Measurements from ENCODE around the gene SYNE1.
"Not testable (repeated sequence)": the region's sequence is repeated elsewhere in the genome, so short reads cannot be mapped to it uniquely, and the experiment has no call there.

The SYNE1 gene

GRCh38 chr6:152356662-152357061 is 280.5 kb downstream of the SYNE1 start:
- no peak for DNase-seq

DNA sequence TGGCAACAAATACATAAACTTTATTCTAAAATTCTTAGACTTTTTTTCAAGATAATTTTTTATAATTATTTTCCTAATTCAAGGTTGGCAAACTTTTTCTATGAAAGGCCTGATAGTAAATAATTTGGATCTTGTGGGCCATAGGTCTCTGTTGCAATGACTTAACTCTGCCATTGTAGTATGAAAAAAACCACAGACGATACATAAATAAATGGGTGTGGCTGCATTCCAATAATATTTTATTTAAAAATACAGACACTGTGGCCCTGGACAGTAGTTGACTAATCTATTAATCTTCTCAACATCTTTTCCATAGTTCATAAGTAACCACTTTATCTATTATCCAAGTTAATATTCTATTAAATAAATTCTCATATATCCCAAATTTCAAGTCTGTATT is 281.1 kb downstream of the SYNE1 start:
- no peak for DNase-seq

GRCh38 chr6:152355166-152355565 is 282.0 kb downstream of the SYNE1 start:
- no peak for DNase-seq

DNA sequence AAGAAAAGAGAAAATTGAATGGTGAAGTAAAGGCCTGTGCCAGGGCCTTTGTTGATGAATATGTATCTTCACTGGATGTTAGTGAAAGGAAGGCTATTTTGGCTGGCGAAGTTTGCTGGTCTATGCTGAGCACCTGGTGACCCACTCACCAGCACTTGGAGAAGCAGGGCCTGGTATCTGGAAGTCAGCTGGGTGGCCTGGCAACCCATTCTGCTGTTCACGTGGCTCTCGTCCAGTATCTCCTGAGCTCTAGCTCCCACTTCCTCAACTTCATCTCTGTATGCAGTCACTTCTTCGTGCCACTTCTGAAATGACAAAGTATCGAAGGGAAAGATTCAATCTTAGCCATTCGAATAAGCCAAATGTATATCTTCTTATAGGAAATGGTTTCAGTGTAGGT is 283.7 kb downstream of the SYNE1 start:
- DNase-seq = no peak

- no peak for DNase-seq
Observed at GRCh38 chr6:152351742-152352141, 285.4 kb downstream of the SYNE1 start.

DNA sequence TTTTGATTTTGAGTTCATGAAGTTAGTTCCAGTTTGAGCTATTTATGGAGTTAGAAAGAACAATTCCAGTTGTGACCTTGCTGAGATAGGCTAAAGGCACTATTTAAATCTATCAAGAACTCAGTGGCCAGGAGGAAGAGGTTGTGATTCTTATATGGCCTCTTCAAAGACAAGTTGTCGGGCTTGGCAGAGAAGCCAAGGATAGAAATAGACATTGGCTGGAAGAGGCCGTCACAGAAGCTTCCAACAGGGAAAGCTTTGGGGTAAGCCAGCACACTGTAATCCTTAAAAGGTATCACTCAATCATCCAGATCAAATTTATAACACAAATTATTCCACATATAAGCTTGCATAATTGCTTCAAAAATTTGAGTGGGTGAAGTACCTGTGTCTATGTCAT is 286.1 kb downstream of the SYNE1 start:
- DNase-seq = no peak

- DNase-seq = no peak
Observed at GRCh38 chr6:152348116-152348515, 289.0 kb downstream of the SYNE1 start.

DNA sequence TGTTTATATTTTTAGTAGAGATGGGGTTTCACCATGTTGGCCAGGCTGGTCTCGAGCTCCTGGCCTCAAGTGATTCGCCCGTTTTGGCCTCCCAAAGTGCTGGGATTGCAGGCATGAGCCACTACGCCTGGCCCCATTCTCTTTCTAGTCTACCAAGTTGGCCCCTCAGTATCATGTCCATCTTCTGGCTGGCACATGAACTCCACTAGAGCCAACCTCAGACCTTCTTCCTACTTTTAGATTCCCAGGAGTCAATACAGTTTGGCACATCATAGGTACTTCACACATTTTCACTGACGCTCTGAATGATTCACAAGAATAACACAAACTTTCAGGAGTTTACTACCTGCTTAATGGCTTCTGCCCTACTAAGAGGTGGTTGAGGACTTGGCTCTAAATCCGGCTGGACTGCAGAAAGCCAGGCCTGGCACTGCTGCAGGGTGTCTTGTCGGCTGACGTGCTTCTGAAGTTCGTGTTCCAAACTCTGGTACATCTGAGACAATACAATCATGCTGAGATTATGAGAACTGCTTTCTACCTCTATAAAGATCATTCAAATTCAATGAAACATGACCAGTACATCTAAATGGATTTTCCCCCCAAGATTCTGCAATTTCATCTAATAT is 293.3 kb downstream of the SYNE1 start:
- DNase-seq = no peak

GRCh38 chr6:152341596-152341995 is 295.6 kb downstream of the SYNE1 start:
- DNase-seq = no peak

DNA sequence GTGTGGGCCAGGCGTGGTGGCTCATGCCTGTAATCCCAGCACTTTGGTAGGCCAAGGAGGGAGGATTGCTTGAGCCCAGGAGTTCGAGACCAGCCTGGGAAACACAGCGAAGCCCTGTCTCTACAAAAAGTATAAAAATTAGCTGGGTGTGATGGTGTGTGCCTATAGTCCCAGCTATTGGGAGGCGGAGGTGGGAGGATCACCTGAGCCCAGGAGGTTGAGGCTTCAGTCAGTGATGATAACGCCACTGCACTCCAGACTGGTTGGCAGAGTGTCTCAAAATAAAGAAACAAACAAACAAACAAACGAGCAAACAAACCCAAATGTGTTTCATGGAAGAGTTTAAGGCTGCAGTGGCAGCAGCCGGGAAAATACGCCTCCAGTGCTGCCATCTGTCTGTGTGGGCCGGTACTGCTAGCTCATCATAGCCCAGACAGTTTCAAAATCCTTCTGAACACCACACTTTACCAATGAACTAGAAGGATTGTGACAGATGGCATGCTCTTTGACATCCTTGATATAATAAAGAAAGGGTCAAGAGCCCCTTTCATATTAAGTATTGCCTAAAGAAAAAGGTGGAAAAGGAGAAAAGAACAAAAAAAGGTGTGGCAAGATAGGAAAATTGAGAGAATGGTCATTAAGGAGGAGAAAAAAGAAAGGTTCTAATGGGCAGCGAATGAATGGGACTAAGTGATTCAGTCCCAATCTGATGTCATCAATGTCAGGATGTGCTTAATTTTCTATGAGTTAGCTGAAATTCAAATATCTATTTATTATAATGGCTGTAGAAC is 298.6 kb downstream of the SYNE1 start:
- no peak for DNase-seq

- DNase-seq = no peak
Observed at GRCh38 chr6:152334555-152334954, 302.6 kb downstream of the SYNE1 start.

DNA sequence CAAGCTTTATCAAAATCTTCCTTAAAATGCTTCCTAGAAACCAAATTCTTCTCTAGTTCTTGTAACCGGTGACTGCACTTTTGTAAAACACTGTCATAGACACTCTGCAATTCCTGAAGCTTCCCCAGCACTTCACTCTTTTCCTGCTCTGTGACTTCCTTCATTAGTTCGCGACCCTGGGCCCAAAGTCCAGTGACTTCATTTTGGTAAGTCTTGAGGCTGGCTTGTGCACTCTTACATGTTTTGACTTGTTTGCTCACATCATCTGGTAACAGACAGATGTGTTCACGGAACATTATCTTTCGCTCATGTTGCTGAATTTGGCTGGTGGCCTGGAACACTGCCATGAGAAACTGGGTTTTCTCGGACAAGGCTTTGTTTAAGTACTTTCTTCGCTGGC is 306.2 kb downstream of the SYNE1 start:
- DNase-seq = no peak

- DNase-seq = no peak
Observed at GRCh38 chr6:152329638-152330448, 307.3 kb downstream of the SYNE1 start.

DNA sequence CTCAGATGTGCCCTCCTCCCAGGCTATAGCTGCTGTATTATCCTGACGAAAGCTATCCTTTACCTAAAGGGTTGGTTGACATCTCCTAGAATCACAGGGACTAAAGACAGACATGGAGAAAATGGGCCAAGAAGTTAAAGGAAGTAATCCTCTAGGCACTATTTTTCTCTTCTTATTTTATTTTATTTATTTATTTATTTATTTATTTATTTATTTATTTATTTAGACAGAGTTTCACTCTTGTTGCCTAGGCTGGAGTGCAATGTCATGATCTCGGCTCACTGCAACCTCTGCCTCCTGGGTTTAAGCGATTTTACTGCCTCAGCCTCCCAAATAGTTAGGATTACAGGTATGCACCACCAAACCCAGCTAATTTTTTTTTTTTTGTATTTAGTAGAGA is 309.0 kb downstream of the SYNE1 start:
- DNase-seq = not testable (repeated sequence)

- no peak for DNase-seq
Observed at GRCh38 chr6:152323376-152323775, 313.8 kb downstream of the SYNE1 start.

DNA sequence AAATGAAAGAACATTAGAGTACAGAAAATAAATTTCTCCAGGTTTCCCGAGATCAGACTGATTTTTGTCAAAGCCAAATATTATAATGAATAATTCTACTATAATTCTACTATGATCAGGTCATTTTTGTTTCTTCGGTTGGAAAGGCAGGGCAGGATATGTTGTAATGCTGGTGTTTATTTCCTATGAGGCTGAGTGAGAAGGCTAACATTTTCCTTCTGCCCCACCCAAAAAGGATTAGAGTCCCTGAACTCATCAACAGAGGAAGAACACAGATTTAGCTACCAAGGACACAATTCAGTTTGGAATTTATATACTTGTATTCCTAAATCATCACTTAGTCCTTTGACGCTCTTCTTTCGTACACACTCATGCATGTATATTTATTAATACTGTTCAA is 318.9 kb downstream of the SYNE1 start:
- DNase-seq = no peak

DNA sequence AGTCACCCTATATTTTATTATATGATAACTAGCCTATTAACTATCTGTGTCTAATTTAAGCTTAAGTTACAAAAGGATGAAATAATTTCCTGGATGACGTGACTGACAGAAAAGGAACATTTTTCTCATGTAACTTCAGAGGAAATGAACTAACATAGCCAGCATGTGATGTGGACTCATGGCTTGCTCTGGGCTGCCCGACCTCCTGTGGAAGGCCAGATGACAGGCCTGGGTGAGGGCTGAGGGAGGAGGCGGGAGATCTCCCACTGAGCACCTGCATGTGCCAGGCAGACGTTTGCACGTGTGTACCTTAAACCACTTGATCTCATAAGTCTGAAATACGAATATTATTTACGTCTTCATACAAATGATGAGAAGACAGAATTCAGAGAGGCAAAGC is 321.1 kb downstream of the SYNE1 start:
- DNase-seq = no peak

GRCh38 chr6:152314483-152314832 is 322.7 kb downstream of the SYNE1 start:
- no peak for DNase-seq

GRCh38 chr6:152313542-152314482 is 323.4 kb downstream of the SYNE1 start:
- DNase-seq = no peak

- no peak for DNase-seq
Observed at GRCh38 chr6:152312434-152312833, 324.7 kb downstream of the SYNE1 start.

GRCh38 chr6:152310371-152310954 is 326.7 kb downstream of the SYNE1 start:
- no peak for DNase-seq

DNA sequence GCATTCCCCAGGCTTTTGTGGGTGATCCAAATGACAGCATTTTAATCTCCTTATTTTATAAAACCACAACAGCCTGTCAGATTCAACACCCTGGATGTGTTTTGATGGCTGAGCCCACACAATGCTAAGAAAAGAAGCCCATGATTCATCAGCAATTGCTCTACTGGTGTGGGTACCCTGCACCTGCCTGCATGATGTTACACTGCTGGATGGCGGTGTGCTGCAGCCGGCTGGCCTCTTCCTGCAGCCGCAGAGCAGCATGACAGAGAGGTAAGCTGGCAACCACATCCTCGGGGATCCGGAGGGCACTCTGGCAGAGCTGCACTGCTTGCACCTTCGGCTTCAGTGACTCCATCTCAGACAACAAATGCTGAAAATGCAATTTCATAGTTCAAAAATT is 327.5 kb downstream of the SYNE1 start:
- DNase-seq = no peak

All from NCI-H1436 treated with DMSO at 0.1 percent for 48 hours (cell line).